OCI-LY1 (cell line): Measurements from ENCODE around the gene DDX1.

Source experiments
- H2AFZ ChIP-seq: fragments of 200-600 bp; sonication (generic), shearing (Covaris generic); 2 replicates; pipeline ENCODE4 v1.6.0; 2014; ENCODE audit warnings: antibody characterized with exemption, mild to moderate bottlenecking, low read length
- H3F3A ChIP-seq: fragments of 200-600 bp; sonication (generic), shearing (Covaris generic); 2 replicates; pipeline ENCODE4 v1.6.0; 2014; ENCODE audit warnings: mild to moderate bottlenecking, antibody characterized with exemption, low read length, moderate library complexity; ENCODE audit not compliant: insufficient read depth
- H3K27ac ChIP-seq: fragments of 200-600 bp; sonication (generic); 2 replicates; pipeline ENCODE4 v1.5.1; 2014; ENCODE audit warnings: low read length, mixed run types, mild to moderate bottlenecking, low read depth; ENCODE audit not compliant: poor library complexity, severe bottlenecking
- H3K27me3 ChIP-seq: fragments of 200-600 bp; sonication (generic); 2 replicates; pipeline ENCODE4 v1.6.0; 2014; ENCODE audit warnings: antibody characterized with exemption, mild to moderate bottlenecking, low read length, moderate library complexity; ENCODE audit not compliant: insufficient read depth
- H3K36me3 ChIP-seq: fragments of 200-600 bp; sonication (generic); 2 replicates; pipeline ENCODE4 v1.6.1; 2014; ENCODE audit warnings: mild to moderate bottlenecking, antibody characterized with exemption, low read length, moderate library complexity, mixed read lengths; ENCODE audit not compliant: insufficient read depth
- H3K4me1 ChIP-seq: fragments of 200-600 bp; sonication (generic); 2 replicates; pipeline ENCODE4 v1.5.1; 2014; ENCODE audit warnings: mild to moderate bottlenecking, low read length, moderate library complexity; ENCODE audit not compliant: insufficient read depth, severe bottlenecking
- H3K4me2 ChIP-seq: fragments of 200-600 bp; sonication (generic), shearing (Covaris generic); 2 replicates; pipeline ENCODE4 v1.6.1; 2014; ENCODE audit warnings: low read length
- H3K4me3 ChIP-seq: fragments of 200-600 bp; sonication (generic); 2 replicates; pipeline ENCODE4 v1.5.1; 2014; ENCODE audit warnings: low read length, low read depth, mild to moderate bottlenecking, mixed read lengths; ENCODE audit not compliant: poor library complexity, severe bottlenecking
- H3K79me2 ChIP-seq: fragments of 200-600 bp; shearing (Covaris generic); 2 replicates; pipeline ENCODE4 v1.6.1; 2016; ENCODE audit warnings: mixed run types, low read length, mixed read lengths; ENCODE audit not compliant: insufficient read depth
- H3K9ac ChIP-seq: fragments of 200-600 bp; sonication (generic), shearing (Covaris generic); 2 replicates; pipeline ENCODE4 v1.6.1; 2014; ENCODE audit warnings: mild to moderate bottlenecking, low read length, mixed read lengths
- H3K9me2 ChIP-seq: fragments of 200-600 bp; sonication (generic), shearing (Covaris generic); 2 replicates; pipeline ENCODE4 v1.6.1; 2014; ENCODE audit warnings: low read depth, mild to moderate bottlenecking, low read length, mixed read lengths
- H3K9me3 ChIP-seq: fragments of 200-600 bp; shearing (Covaris generic); 2 replicates; pipeline ENCODE4 v1.6.1; 2014; ENCODE audit warnings: low read length, mixed read lengths
- H4K20me1 ChIP-seq: fragments of 200-600 bp; sonication (generic), shearing (Covaris generic); 2 replicates; pipeline ENCODE4 v1.6.0; 2016; ENCODE audit warnings: mild to moderate bottlenecking, low read length; ENCODE audit not compliant: insufficient read depth
- CTCF ChIP-seq: fragments of 200-600 bp; sonication (generic), shearing (Covaris generic); IDR thresholded peaks from 2 replicates; pipeline ENCODE4 v1.5.1; 2017; ENCODE audit warnings: mild to moderate bottlenecking, antibody characterized with exemption, low read length, moderate library complexity, mixed read lengths
- EZH2 ChIP-seq: fragments of 200-600 bp; sonication (generic), shearing (Covaris generic); IDR thresholded peaks from 2 replicates; pipeline ENCODE4 v1.8.0; 2017; ENCODE audit warnings: borderline replicate concordance, mixed run types, mild to moderate bottlenecking, antibody characterized with exemption, low read length, moderate library complexity, mixed read lengths

The DDX1 gene

GRCh38 chr2:15584316-15584715, 7.4 kb upstream of the DDX1 start:
- no peak overlapping the region for H2AFZ ChIP-seq
- no peaks in the 10 kb centered on the region for H3K27me3 ChIP-seq
- H3K27ac ChIP-seq = no peak overlapping the region
- no peak overlapping the region for H3K4me3 ChIP-seq
- H3K9me3 ChIP-seq = no peaks in the 10 kb centered on the region
- H3K9ac ChIP-seq = no peak overlapping the region
- H3K9me2 ChIP-seq = no peaks in the 10 kb centered on the region
- H3K4me2 ChIP-seq = no peak overlapping the region
- H3K4me1 ChIP-seq = peaks cover 7% of the 10 kb centered on the region
- H3K36me3 ChIP-seq = no peaks in the 10 kb centered on the region
- TF ChIP-seq CTCF (no peak), EZH2 (no peak)
- no peaks in the 10 kb centered on the region for H4K20me1 ChIP-seq
- H3F3A ChIP-seq = no peaks in the 10 kb centered on the region
- no peaks in the 10 kb centered on the region for H3K79me2 ChIP-seq

GRCh38 chr2:15584767-15585469, 6.8 kb upstream of the DDX1 start:
- Histone ChIP-seq H4K20me1 (no peaks in the 10 kb centered on the region), H3F3A (no peaks in the 10 kb centered on the region), H3K4me2 (no peak overlapping the region), H3K9ac (no peak overlapping the region), H3K9me2 (no peaks in the 10 kb centered on the region), H3K27ac (no peak overlapping the region), H3K4me3 (no peak overlapping the region), H2AFZ (no peak overlapping the region), H3K9me3 (no peaks in the 10 kb centered on the region), H3K79me2 (no peaks in the 10 kb centered on the region), H3K4me1 (peaks cover 7% of the 10 kb centered on the region), H3K36me3 (no peaks in the 10 kb centered on the region), H3K27me3 (no peaks in the 10 kb centered on the region)
- TF ChIP-seq CTCF = no peak
- TF ChIP-seq EZH2 = no peak

GRCh38 chr2:15588329-15588919, 3.2 kb upstream of the DDX1 start:
- no peak overlapping the region for H3K27ac ChIP-seq
- H3K79me2 ChIP-seq = peaks cover 16% of the 10 kb centered on the region
- no peaks in the 10 kb centered on the region for H3K9me2 ChIP-seq
- no peak overlapping the region for H3K4me3 ChIP-seq
- peaks cover 19% of the 10 kb centered on the region for H3K4me1 ChIP-seq
- no peak for TF ChIP-seq EZH2
- TF ChIP-seq CTCF = peak; percentile 63
- H3K36me3 ChIP-seq = no peaks in the 10 kb centered on the region
- no peaks in the 10 kb centered on the region for H3K27me3 ChIP-seq
- no peaks in the 10 kb centered on the region for H4K20me1 ChIP-seq
- no peaks in the 10 kb centered on the region for H3F3A ChIP-seq
- H2AFZ ChIP-seq = no peak overlapping the region
- H3K9me3 ChIP-seq = no peaks in the 10 kb centered on the region
- H3K9ac ChIP-seq = no peak overlapping the region
- H3K4me2 ChIP-seq = no peak overlapping the region
